H4 (cell line): ENCODE results near the gene TMEM79. TPM values are rescaled to one million over a fixed set of nuclear protein-coding genes. Genes with fewer than 3 reads are reported as not detected.

Experiments
- DNase-seq: peaks from one replicate; pipeline ENCODE4 v3.0.0-alpha.2; 2015; ENCODE audit warnings: low spot score
- total RNA-seq: library from RNA; depleted of rRNA; stranded (reverse); fragments of >200 nt; shearing (Covaris generic); gene quantifications from 2 replicates; pipeline ENCODE4 v1.2.3, GENCODE V29; 2014; rRNA removed

TMEM79 gene
- total RNA-seq: 1.4 and 7.3 TPM in 2 replicates

- no peak for DNase-seq
Observed at GRCh38 chr1:156284112-156284511, at the start of gene TMEM79. TSS of gene TMEM79 (plus strand) at chr1:156284325. CDS start at chr1:156285227, 902 bp downstream.

DNA sequence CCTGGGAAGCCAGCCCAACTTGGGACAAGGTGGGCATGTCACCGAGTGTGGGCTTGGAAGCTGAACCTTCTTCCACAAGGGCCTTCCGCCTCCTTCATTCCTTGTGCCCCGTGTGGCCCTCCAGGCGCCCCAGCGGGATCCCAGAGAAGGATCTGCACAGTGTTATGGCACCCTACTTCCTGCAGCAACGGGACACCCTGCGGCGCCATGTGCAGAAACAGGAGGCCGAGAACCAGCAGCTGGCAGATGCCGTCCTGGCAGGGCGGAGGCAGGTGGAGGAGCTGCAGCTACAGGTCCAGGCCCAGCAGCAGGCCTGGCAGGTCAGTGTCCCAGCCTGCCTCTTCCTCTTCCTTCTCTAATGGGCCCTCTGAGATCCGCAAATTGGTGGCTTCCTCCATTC, 48.0 kb upstream of the TMEM79 start:
- no peak for DNase-seq

DNA sequence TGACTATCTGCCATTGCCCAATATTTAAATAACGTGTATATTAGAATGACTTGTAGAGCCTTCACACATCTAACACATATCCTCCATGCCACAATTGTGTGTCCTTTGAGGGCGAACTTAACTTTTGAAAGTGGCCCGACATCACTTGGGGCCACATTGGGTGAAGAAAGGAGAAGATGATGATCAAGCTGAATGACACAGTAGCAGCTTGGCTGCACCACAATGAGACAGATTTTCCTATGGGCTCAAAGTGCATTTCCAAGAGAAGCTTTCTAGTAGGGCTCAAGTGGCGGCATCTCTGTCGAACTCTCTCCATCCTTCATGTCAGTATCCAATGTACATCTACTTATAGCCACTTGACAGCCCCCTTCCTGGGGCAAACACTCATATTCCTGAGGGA, 45.9 kb upstream of the TMEM79 start:
- DNase-seq: no peak

GRCh38 chr1:156241311-156241811, 42.8 kb upstream of the TMEM79 start:
- DNase-seq: peak; percentile 63

GRCh38 chr1:156241926-156242325, 42.2 kb upstream of the TMEM79 start, which contains the start of gene BGLAP:
TSS of gene BGLAP (plus strand) at chr1:156242184. CDS start at chr1:156242232, 48 bp downstream.
- DNase-seq: no peak

GRCh38 chr1:156242738-156243137, 41.4 kb upstream of the TMEM79 start:
- no peak for DNase-seq

DNA sequence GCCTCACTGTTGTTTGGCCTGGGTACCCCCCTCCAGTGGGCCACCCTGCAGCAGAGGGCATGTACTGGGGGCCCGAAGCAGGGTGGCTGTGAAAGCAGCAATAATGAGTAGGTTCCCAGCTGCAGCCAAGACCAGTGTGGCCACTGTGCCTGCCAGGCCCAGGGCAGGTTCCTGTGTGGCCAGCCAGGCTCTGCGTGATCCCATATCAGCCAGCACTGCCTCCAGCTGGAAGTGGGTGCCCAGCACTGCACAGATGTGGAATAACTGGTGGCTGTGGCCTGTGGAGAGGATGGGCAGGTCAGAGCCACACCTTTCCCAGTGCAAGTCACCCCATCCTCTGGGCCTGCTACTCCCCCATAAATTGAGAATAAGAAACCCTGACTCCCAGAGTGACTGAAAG, 40.0 kb upstream of the TMEM79 start:
- no peak for DNase-seq

GRCh38 chr1:156244712-156245111, 39.4 kb upstream of the TMEM79 start:
- DNase-seq: no peak

- DNase-seq: no peak
Observed at GRCh38 chr1:156245451-156246232, 38.5 kb upstream of the TMEM79 start.

DNA sequence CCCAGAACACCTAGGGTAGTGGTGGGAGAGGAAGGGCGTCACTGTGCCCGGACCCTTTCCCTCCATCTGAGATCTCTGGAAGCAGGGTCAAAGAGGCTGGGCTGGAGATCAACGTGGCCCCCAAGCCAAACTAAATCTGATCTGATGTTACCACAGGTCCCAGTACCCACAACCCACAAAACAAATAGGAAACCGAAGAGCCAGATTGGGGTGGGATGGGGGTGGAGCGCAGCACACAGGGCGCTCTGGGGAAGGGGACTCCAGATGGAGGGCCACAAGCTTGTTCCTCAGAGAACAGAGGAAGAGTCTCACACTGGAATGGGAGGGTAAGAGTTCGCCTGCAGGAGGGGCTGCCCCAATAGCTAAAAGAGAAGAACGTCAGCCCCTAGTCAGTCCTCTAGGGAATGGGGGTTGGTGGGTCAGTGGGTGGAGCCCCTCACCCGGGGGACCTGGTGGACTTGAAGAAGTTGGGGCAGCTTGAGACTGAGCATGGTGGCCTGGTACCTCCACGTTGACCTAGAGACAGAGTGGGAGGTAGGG, 37.8 kb upstream of the TMEM79 start:
- no peak for DNase-seq

- no peak for DNase-seq
Observed at GRCh38 chr1:156246781-156247459, 37.2 kb upstream of the TMEM79 start.

DNA sequence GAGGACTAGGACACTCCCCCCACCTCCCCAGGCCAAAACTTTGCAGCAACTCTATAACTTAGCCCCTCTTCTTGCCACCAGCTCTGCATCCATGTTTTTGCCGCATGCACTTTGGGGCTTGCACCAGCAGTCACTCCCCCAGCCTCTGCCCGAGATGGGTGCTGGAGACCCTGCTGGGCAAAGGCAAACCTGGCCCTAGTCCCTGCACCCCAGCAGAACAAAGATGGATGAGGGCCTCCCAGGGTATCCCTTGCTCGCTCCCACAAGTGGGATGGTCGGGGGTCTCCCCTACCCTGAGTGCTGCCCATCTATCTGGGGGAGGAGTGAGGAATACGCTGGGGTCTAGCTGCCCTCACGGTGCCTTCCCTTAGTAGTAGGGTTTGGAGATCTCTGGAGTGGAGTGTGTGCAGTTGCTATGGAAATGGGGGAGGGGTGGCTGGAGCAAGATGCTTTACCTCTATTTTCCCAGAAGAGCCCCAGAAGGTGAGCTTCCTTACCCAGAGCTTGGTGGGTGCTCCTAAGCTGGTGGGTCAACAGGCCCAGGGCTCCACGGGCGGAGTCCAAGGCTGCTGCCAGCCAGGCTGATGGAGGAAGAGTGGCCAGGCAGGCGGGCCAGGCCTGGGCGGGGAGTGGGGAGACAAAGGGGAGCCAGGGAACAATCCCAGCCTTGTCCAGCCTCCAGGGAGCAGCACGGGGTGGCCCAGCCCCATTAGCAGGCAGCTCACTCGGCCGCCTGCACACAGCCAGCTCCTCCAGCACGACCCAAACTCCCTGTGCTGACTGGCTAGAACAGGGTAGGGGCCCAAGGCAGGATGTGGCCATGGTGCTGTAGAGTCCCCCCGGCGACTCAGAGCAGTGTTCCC, 36.4 kb upstream of the TMEM79 start, which contains the start of gene PAQR6:
Gene PAQR6 (minus strand): TSS at position 597 of the 863 bp plus-strand sequence. CDS start 1,325 bp downstream, outside the sequence.
- no peak for DNase-seq

DNA sequence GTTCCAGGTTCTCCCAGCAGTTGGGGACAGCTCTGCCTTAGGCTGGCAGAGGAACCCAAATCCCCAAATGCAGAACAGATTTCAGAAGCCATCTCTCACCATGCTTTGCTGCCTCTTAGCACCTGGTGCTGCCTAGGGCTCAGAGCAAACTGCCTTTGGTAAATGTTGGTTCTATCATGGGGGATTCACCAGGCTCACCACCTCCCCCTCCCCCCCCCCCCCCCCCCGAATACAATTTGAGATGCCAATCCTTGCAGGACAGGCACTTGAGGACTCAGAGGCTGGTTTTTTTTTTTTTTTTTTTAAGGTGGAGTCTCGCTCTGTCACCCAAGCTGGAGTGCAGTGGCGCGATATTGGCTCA, 35.8 kb upstream of the TMEM79 start:
- no peak for DNase-seq

GRCh38 chr1:156249593-156249992, 34.5 kb upstream of the TMEM79 start:
- no peak for DNase-seq

- no peak for DNase-seq
Observed at GRCh38 chr1:156251527-156251926, 32.6 kb upstream of the TMEM79 start.

- no peak for DNase-seq
Observed at GRCh38 chr1:156253634-156254033, 30.5 kb upstream of the TMEM79 start.

GRCh38 chr1:156257711-156258110, 26.4 kb upstream of the TMEM79 start:
- DNase-seq: no peak

- no peak for DNase-seq
Observed at GRCh38 chr1:156258859-156259258, 25.3 kb upstream of the TMEM79 start.

DNA sequence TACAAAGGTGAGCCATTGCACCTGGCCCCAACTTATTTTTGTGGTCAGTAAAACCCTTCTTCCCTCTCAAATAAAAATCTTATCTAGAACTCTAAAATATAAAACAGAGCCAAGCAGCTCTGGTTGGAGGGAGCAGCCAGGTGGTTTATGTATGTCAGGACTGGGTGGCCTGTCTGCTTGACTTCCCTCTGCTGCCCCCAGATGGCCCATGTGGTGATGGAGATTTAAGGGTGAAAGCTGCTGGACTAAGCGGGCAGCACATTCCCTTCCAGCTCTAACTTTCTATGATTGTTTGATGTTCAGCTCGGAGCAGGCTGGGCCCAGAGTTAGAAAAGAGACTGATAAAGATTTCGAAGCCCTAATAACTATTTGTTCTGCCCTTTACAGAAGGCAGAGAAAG, 24.3 kb upstream of the TMEM79 start:
- DNase-seq: no peak

DNA sequence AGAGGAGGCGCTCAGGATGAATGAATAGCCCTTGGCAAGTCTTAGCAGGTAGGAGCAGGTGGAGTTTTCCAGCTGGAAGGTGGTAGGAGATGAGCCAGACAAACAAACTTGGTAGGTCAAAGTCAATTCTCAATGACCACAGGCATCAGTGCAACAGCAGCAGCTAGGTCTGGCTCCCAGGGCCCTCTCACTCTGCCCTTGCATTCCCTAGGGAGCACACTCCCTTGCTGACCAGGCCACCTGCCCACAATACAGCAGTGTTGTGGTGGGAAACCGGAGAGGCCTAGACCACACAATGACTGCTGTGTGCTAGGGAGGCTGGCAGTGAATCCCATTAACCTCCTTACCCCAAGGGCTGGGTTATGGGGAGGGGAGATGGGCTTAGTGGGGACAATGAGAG, 23.2 kb upstream of the TMEM79 start:
- no peak for DNase-seq

DNA sequence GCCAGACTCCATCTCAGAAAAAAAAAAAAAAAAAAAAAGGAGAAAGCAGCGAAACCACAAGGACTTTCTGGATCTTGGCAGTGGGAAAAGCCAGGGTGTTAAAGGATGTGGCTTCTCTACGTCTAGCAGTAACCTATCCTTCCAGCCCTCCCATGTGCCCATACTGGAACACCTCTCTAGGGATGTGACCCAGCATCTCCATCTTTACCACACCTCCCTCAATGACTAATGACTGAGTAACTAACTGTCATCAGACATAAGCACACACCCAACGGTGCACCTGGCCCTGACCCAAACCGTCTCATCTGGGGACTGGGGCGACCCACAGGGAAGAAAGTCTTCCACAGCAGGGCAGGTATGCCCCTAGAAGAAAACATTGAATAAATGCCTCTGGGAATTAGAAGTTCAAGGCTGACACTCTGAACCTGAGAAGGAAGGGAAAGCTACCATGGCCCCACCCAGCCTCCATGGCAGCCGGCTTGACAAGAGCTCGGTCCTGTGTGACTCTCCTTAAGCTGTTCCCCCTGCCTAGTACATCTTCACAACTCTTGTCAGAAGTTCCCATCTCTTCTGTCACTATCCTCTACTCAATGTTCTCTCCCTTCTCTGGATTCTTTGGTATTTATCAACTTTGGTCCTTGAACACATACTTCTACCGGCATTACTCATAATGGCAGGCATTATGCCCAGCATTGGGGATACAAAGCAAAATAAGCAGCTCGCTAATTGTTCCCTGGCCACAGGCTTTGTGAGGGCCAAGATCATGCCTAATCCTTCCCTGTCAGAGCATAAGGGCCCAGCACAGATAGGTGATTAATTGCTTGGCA, 21.5 kb upstream of the TMEM79 start:
- peak; percentile 50 for DNase-seq
